ENCODE measurements around the gene ABLIM1.

The ABLIM1 gene

GRCh38 chr10:114408968-114409444, 249.1 kb downstream of the ABLIM1 start:
- DNase-seq (ENCODE audit: low read depth): no peak

DNA sequence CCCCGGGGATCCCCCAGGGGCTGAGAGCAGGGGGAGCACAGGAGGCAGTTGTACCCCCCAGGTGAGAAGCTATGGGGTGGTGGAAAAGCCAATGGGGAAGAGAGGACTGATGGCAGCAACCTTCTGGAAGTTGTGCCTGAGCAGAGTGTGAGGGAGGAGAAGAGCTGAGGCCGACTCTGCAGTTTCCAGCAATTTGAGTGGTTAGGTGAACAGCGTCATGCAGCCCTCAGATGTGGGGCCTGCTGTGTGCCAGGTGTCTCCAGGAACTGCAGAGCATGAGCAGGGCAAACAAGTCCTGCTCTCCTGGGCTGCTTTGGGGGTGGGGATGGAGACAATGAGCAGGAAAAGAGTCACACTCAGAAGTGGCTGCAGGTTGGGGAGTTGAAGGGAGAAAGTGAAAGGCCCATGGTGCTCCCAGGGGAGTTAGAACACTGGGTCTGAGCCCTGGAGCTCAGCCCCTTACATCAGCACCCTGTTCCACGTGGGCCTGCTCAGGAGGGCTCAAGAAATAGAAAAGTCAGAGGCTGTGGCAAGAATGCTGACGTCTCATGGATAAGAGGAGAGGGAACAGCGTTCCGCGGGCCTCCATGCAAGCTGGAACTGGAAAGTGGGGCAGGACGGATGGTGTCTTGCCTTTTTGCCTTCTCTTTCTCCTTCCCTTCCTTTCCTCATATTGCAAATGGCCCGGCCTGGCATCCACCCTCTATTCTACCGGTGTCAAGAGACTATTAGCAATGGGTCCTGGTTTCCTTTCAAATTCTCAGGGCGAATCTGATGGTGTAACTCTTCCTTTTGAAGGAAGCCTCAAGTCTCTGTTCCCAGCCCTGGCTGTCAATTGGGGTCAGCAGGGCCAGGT, 249.7 kb downstream of the ABLIM1 start:
- DNase-seq (ENCODE audit: low read depth): no peak

- DNase-seq (ENCODE audit: low read depth): no peak
Observed at GRCh38 chr10:114406455-114406854, 251.6 kb downstream of the ABLIM1 start.

- no peak for DNase-seq (ENCODE audit: low read depth)
Observed at GRCh38 chr10:114405011-114405350, 253.1 kb downstream of the ABLIM1 start.

- DNase-seq (ENCODE audit: low read depth): no peak
Observed at GRCh38 chr10:114404171-114405010, 253.7 kb downstream of the ABLIM1 start, which contains the start of gene AFAP1L2. Gene AFAP1L2, minus strand, starts transcription at chr10:114404502. Its CDS starts 47 bp downstream, at chr10:114404455.

GRCh38 chr10:114403541-114404161, 254.4 kb downstream of the ABLIM1 start:
- no peak for DNase-seq (ENCODE audit: low read depth)

- DNase-seq (ENCODE audit: low read depth): no peak
Observed at GRCh38 chr10:114402871-114403540, 255.1 kb downstream of the ABLIM1 start.

- DNase-seq (ENCODE audit: low read depth): no peak
Observed at GRCh38 chr10:114402233-114402632, 255.8 kb downstream of the ABLIM1 start.

DNA sequence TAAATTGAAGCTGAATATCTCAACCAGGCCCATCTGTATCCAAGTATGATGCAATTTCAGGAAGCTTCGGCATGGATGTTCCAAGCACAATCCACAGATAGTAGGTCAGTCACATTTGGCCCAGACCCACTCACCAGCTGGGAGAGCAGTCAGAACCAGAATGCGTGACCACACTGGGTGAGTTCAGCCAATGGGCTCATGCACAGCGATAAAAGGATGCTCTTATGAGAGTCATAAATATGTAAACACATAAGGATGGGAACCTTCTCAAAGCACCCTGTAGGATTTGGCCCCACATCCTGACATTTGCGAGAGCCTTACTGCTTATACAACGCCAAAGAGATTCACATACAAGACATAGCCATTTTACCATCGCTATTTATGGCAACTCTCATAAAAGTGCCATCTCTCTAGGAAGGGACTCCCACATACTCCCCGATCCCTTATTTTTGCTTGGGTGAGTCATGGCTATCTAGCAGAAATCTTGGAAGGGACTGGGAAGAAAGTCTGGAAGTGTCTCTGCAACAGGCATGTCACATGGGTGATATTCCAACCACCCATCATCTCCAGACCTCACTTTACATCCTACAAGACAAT, 256.8 kb downstream of the ABLIM1 start:
- DNase-seq (ENCODE audit: low read depth): no peak

DNA sequence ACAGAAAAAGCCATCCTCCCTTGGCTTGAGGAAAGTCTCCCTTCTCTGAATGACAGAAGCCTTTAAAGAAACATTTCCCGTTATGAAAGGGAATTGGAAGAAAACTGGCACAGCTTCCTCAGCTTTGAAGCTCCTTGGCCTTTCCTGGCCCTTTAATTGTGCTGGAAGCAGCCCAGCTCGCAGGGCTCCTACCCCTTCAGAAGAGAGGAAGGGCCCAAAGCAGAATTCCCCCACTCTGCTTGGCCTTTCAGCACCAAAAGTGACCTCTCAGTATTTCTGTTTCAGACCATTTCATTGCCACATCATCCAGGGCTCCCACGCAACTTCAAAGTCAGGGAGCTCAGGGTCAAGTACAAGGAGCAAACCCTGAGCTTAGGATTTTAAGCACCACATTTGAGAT, 258.0 kb downstream of the ABLIM1 start:
- no peak for DNase-seq (ENCODE audit: low read depth)

DNA sequence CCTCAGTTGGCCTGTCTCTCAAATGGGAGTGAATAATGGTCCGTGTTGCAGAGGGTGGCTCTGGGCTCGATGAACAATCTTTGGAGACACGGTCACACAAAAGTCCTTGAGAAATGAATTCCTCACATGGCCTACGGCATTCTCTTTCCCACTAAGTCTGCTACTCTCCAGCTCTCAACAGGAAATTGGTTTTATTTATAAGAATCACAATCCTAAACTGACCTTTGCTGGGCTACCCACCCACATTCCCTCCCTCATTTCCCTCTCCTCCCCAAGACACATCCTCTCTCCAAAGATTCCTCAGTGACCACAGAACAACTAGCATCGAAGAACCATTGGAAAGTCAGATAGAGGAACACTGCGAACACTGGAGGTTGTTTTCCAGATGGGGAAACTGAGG, 258.5 kb downstream of the ABLIM1 start:
- DNase-seq (ENCODE audit: low read depth): no peak

DNA sequence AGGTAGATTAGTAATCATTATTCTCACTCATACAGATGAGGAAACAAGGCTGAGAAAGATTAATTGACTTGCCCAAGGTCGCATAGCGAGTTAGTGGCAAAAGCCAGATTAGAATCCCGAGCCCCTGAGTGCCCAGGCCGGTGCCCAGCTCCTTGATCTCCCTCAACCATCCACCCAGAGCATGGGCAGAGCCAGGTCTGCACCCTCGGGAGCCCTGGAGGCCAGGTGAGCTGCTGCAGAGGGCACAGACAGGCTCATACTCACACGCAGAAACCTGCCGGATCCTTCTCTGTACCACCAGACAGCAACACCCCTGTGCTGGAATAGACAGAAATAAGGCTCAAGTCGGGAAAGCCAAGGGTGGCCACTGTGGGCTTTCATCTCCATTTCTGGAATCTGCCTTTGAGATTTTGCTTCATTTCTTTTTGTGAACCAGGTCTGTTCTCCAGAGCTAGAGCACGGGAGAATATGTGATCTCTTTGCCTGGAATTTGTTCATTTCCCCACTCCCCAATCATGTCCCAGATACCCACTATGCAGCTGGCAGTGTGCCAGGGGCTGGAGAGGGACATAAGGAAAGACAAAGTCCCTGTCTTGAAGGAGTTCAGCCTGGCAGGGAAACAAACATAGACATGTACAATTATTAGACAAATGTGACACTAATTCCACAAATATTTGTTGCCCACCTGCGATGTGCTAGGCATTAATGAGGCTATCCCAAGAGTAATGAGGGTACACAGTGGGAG, 259.3 kb downstream of the ABLIM1 start:
- DNase-seq (ENCODE audit: low read depth): no peak

GRCh38 chr10:114397651-114398145, 260.4 kb downstream of the ABLIM1 start:
- DNase-seq (ENCODE audit: low read depth): no peak

- no peak for DNase-seq (ENCODE audit: low read depth)
Observed at GRCh38 chr10:114396464-114396863, 261.6 kb downstream of the ABLIM1 start.

DNA sequence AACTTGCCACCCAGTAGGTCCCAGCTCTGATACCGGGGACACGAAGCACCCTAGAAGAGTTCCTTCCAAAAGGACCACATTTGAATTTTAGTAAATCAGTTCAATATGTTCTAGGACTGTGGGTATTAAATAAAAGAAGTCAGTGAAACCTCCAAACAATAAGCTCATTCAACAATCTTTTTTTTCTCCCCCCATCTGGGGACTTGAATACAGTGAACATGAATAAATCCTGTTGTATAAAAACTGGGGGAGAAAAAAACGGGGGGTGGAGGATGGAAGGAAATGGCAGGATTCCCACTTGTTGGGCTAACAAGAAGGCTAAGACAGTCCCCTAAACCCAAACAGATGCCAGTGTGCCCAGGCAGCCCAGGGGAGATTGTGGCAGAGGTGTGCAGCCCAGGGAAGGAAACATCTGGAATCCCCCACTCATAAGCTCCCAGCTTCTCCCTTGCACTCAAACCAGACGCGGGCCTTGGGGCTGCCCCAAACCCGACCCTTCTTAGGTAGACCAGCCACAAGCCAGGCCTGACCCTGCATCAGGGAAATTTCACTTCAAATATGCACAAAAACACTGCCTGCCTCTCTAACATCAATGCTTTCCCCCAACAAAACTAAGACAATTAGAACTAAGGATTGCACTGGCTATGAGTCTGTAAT, 262.6 kb downstream of the ABLIM1 start:
- no peak for DNase-seq (ENCODE audit: low read depth)

DNA sequence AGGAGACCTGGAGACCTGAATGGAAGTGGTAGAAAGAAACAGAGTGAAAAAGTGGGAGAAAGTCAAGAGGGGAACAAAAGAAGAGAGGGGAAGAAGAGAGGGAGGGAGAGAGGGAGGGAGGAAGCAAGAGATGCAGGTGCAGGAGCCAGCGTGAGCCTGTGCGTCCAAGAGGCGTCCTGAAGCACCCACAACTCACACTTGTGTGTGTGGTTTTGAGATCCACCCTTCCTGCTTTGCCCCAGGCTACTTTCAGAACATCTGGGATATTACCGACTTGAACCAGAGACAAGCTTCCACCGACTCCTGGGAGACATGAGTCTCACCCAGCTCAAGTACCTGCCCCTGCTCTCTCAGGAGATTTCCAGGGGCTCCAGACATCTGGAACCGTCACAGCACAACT, 263.5 kb downstream of the ABLIM1 start:
- no peak for DNase-seq (ENCODE audit: low read depth)

DNA sequence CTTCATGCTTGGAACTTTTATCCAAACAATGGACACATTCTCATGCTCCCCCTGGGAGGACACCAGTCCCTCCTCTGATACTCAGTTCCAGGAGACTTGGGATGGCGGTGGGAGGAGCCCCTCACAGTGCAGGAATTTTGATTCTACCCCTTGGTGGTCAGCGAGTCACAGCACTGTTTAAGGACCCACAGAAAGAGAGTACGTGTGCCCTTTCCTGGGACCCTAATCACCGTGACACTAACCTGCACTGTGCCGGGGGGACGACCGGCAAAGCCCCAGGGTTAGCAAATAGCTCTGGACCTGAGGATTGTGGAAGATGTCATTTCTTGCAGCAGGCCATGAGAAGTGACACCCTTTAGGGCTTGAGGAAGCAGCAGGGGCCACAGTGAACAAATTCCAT, 264.2 kb downstream of the ABLIM1 start:
- no peak for DNase-seq (ENCODE audit: low read depth)

GRCh38 chr10:114393482-114393881, 264.6 kb downstream of the ABLIM1 start:
- no peak for DNase-seq (ENCODE audit: low read depth)

DNA sequence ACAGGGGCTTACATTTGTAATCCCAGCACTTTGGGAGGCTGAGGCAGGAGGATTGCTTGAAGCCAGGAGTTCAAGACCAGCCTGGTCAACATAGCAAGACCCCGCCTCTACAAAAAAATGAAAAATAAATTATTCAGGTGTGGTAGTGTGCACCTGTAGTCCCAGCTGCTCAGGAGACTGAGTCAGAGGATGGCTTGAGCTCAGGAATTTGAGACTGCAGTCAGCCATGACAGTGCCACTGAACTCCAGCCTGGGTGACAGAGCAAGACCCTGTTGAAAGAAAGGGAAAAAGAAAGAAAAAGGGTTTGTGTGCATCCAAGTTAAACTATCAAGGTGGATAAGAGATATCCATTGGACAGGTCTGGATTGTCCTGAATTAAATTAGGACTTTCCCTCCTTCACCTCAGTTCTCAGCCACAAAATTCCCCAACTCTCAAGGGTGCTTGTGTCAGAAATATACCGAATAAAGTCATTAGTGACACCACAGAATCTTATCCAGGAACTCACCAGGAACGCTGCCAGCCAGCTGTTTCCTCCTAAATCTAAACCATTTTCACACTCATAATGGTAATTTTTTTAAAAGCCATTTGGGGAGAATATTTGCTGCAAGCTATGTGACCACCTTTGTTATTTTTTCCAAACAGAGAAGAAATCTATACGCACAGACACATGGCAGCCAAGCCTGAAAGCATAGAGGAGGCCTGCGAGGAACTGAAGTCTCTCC, 265.8 kb downstream of the ABLIM1 start:
- DNase-seq (ENCODE audit: low read depth): no peak
